Esophagus muscularis mucosa (tissue), 4 donors: ENCODE measurements around the gene MRPS7. TPM values are rescaled to one million over a fixed set of nuclear protein-coding genes. Genes with fewer than 3 reads are reported as not detected.

ENCODE experiments used
- DNase-seq: peaks from one replicate; pipeline ENCODE4 v3.0.0-alpha.2; 2017; ENCODE audit errors: extremely low spot score
- H3K27ac ChIP-seq, 4 donors: fragments of 200-600 bp; sonication (generic); replicated peaks in 1 of 4; 1 replicate in 3 of 4; 2 replicates in 1 of 4; pipeline ENCODE4 v1.5.1; 2016 to 2019; ENCODE audit warnings: mild to moderate bottlenecking in 1 of 4
- H3K27me3 ChIP-seq, 4 donors: fragments of 200-600 bp; sonication (generic); one replicate each; pipeline versions ENCODE4 v1.5.1 to v1.6.0; 2016 to 2019
- H3K36me3 ChIP-seq, 4 donors: fragments of 200-600 bp; sonication (generic); one replicate each; pipeline ENCODE4 v1.5.1; 2016 to 2019
- H3K4me1 ChIP-seq, 4 donors: fragments of 200-600 bp; sonication (generic); one replicate each; pipeline ENCODE4 v1.5.1; 2016 to 2019
- H3K4me3 ChIP-seq, 4 donors: fragments of 200-600 bp; sonication (generic); 1 replicate in 2 of 4; 2 replicates in 2 of 4; pipeline ENCODE4 v1.5.1; 2016 to 2019; ENCODE audit warnings: mild to moderate bottlenecking in 4 of 4, moderate library complexity in 1 of 4
- H3K9me3 ChIP-seq, 4 donors: fragments of 200-600 bp; sonication (generic); 1 replicate in 3 of 4; 2 replicates in 1 of 4; pipeline ENCODE4 v1.5.1; 2016 to 2019
- EP300 ChIP-seq: sonication (generic); formaldehyde crosslinking; IDR thresholded peaks from one replicate; pipeline ENCODE4 v1.6.1; 2017; ENCODE audit warnings: antibody characterized with exemption
- POLR2A ChIP-seq: fragments of 450-650 bp; IDR thresholded peaks from one replicate; pipeline ENCODE4 v1.6.1; 2017; ENCODE audit warnings: antibody characterized with exemption, moderate library complexity, mild to moderate bottlenecking, low read depth
- POLR2AphosphoS5 ChIP-seq, 2 donors: sonication (generic); formaldehyde crosslinking; IDR thresholded peaks; one replicate each; pipeline ENCODE4 v1.6.1; 2017; ENCODE audit warnings: antibody characterized with exemption in 2 of 2
- WGBS: methylation state at CpG from one replicate; pipeline ENCODE4 v1.1.5; 2018; 5-methylcytosine and 5-hydroxymethylcytosine counted together
- intact Hi-C: fragments of 100-400 bp; cut with DNase I; formaldehyde crosslinking; loops from one replicate; pipeline ENCODE4 v1.15.1; 2023
- total RNA-seq, 4 donors: library from RNA; depleted of rRNA; stranded (reverse); fragments of >200 nt; gene quantifications; one replicate each; pipeline versions ENCODE4 v1.1.0 to v1.2.1, GENCODE V29; 2016
- TF ChIP-seq, protein P1 (sequence below), 3 experiments: fragments of 200-600 bp in 2 of 3; fragments of 450-650 bp in 1 of 3; sonication (generic) in 2 of 3; IDR thresholded peaks; one replicate each; pipeline ENCODE4 v1.5.1; 2017 to 2019; ENCODE audit warnings: antibody characterized with exemption in 3 of 3, mild to moderate bottlenecking in 2 of 3, moderate library complexity in 1 of 3

The MRPS7 gene
- total RNA-seq, 4 donors from 2014 or later = 37.8 to 40.6 (median 39.1) TPM

DNA sequence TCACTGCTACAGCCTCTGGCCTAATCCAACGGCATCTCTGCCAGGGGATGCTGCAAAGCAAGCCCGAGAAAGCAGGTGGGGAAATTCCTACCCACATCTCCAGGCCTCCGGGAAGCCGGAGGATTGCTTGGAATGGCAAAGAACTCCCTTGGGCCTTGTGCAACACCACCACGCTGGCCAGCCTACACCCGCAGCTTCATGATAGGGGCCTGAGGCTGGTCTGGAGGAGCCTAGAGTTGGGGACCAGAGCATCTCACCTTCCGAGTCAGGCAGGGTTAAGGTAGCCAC lies 20.6 kb upstream of the MRPS7 start:
- Histone ChIP-seq H3K4me3 (no peak overlapping the region), H3K9me3 (no peaks in the 10 kb centered on the region), H3K36me3 (peaks cover 62 to 100% (median 99%) of the 10 kb centered on the region in 4 donors), H3K4me1 (peaks cover 11 to 25% (median 20%) of the 10 kb centered on the region in 4 donors), H3K27ac (peak overlapping the region in 3 of 4 donors; percentile 7 to 56 (median 12)), H3K27me3 (no peaks in the 10 kb centered on the region)
- WGBS = 94% methylated on average over 3 of the region's 7 CpGs
- intact Hi-C loops = no loop called here
- no peak for DNase-seq
- TF ChIP-seq, protein P1, sequence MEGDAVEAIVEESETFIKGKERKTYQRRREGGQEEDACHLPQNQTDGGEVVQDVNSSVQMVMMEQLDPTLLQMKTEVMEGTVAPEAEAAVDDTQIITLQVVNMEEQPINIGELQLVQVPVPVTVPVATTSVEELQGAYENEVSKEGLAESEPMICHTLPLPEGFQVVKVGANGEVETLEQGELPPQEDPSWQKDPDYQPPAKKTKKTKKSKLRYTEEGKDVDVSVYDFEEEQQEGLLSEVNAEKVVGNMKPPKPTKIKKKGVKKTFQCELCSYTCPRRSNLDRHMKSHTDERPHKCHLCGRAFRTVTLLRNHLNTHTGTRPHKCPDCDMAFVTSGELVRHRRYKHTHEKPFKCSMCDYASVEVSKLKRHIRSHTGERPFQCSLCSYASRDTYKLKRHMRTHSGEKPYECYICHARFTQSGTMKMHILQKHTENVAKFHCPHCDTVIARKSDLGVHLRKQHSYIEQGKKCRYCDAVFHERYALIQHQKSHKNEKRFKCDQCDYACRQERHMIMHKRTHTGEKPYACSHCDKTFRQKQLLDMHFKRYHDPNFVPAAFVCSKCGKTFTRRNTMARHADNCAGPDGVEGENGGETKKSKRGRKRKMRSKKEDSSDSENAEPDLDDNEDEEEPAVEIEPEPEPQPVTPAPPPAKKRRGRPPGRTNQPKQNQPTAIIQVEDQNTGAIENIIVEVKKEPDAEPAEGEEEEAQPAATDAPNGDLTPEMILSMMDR (IDR thresholded peaks at IDR 0.05) = no peak
- TF ChIP-seq POLR2AphosphoS5 (IDR thresholded peaks at IDR 0.05) = no peak
- no peak for TF ChIP-seq EP300
- no peak for TF ChIP-seq POLR2A

DNA sequence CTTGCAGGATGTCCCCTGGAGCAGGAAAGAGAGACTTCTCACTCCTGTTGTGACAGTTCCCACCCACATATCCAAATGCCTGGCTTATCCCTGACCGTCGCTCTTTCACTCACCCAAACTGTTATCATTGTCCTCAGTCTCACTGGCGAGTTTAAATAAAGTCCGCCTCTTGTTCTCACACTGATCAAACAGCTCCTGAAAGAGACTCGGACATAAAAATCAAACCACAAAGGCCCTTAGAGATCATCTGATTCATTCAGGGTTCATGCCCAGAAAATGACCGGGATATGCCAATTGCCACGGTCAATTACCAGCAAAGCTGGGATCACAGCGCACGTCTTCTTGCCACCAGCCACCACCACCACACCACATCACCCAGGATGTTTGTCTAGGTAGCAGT lies 20.2 kb upstream of the MRPS7 start:
- WGBS = 85% methylated on average over 9 of the region's 9 CpGs

DNA sequence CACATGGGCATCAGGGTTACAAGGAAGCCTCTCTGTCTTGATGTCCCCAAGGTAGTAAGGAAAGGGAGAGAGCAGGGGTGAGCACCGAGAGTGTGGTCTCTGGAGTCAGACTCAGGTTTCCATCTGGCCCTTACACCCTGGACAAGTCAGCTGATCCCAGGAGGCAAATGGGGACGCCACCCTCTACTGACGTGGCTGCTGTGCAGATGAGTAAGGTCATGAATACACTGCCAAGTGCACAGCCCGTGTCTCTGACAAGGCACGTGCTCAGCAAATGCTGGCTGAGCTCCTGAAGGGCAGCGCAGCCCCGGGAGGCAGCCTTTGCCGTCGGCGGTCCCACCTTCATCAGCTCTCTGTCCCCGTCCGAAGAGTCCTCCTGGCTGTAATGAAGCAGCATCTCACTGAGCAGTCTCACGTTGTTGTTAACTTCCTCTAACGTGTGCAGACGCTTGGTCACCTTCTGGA lies 19.7 kb upstream of the MRPS7 start:
- no peak for DNase-seq
- no peak overlapping the region for H3K4me3 ChIP-seq
- WGBS = 79% methylated on average over 7 of the region's 15 CpGs
- H3K36me3 ChIP-seq = peaks cover 61 to 96% (median 95%) of the 10 kb centered on the region in 4 donors
- no peaks in the 10 kb centered on the region for H3K9me3 ChIP-seq
- H3K4me1 ChIP-seq = peaks cover 11 to 25% (median 20%) of the 10 kb centered on the region in 4 donors
- peak overlapping the region in 2 of 4 donors; percentile 7 to 56 for H3K27ac ChIP-seq
- TF ChIP-seq POLR2A (no peak), EP300 (no peak), POLR2AphosphoS5 (IDR thresholded peaks at IDR 0.05) (peak in 1 of 2 donors; percentile 27)
- TF ChIP-seq, protein P1 (IDR thresholded peaks at IDR 0.05) = no peak
- no peaks in the 10 kb centered on the region for H3K27me3 ChIP-seq
- intact Hi-C loops = no loop called here

More for the DNA sequence above, 20.2 kb upstream of the MRPS7 start:
- intact Hi-C loops = no loop called here
- H3K27ac ChIP-seq = peak overlapping the region in 2 of 4 donors; percentile 7 to 56
- peaks cover 61 to 100% (median 99%) of the 10 kb centered on the region in 4 donors for H3K36me3 ChIP-seq
- no peaks in the 10 kb centered on the region for H3K9me3 ChIP-seq
- no peak for DNase-seq
- TF ChIP-seq POLR2A = no peak
- no peaks in the 10 kb centered on the region for H3K27me3 ChIP-seq
- peaks cover 11 to 25% (median 20%) of the 10 kb centered on the region in 4 donors for H3K4me1 ChIP-seq
- H3K4me3 ChIP-seq = no peak overlapping the region

DNA sequence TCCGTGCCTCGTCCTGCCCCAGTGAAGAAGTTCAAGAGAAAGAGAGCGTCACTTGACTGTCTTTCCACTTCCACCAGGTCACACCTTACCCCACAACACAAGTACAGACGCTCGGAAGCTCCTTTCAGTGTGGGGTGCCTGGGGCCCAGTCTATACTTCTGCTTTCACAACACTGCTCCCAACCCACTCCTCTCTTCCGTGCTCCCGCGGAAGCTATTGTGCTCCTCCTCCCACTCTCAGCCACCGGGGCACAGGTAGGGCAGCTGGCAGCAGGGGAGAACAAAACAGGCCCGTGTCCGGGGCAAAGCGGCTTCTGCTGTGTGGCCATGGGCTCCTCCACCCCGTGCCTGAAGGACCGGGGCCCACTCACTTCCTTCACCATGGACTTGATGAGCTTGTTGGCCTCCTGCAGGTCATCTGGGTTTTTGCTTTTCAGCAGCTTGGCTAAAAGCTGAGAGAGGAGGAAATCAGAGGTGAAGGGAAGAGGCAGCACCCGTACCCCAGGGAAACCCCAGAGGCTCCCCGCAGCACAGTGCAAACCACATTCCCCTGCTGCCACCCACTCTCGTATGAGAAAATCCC lies 19.1 kb upstream of the MRPS7 start:
- no peak for TF ChIP-seq EP300
- TF ChIP-seq POLR2AphosphoS5 (IDR thresholded peaks at IDR 0.05) = peak in 1 of 2 donors; percentile 2
- 82% methylated on average over 14 of the region's 17 CpGs for WGBS
- H3K9me3 ChIP-seq = no peaks in the 10 kb centered on the region

DNA sequence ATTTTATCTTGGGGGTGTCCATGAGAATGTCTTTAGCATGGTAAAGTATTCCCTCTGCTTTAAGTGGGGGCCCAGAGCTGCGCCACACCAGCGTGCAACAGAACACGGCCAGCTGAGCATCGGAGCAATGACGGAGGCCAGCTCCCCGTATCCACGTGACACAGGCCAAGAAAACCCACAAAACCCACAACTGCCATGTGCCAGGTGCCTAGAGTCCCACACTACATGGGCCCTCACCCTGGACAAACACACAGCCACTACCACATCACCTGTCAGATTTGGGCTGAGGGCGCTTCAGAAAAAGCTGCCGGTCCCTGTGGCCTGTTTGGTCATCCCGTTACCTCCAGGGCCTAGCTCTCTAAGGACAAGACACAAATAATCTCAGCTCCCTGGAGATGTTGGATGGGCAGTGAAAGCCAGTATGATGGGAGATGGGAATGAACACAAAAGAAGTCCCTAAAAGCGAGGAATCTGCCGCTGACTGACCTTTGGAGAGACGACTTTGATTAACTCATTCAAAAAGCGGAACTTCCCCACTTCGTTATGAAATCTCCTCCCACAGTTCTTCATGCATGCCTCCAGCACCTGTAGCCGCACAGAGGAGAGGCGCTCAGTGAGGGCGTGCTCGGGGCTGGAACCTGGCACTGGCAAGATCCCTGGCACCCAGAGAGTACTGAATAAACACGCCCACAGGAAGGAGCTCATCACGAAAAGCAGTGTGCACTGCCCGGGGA lies 17.4 kb upstream of the MRPS7 start:
- Histone ChIP-seq H3K27me3 (no peaks in the 10 kb centered on the region), H3K9me3 (no peaks in the 10 kb centered on the region), H3K4me1 (peaks cover 0 to 19% (median 14%) of the 10 kb centered on the region in 4 donors), H3K4me3 (no peak overlapping the region), H3K36me3 (peaks cover 58 to 81% (median 72%) of the 10 kb centered on the region in 4 donors), H3K27ac (no peak overlapping the region)
- no peak for DNase-seq
- intact Hi-C loops = no loop called here
- WGBS = 75% methylated on average over 17 of the region's 22 CpGs
- TF ChIP-seq, protein P1 (IDR thresholded peaks at IDR 0.05) = no peak

More for the DNA sequence above, 19.1 kb upstream of the MRPS7 start:
- Histone ChIP-seq H3K4me3 (no peak overlapping the region), H3K4me1 (peaks cover 8 to 25% (median 18%) of the 10 kb centered on the region in 4 donors), H3K27ac (no peak overlapping the region), H3K27me3 (no peaks in the 10 kb centered on the region), H3K36me3 (peaks cover 60 to 94% (median 89%) of the 10 kb centered on the region in 4 donors)
- intact Hi-C loops = no loop called here
- DNase-seq = no peak
